Neuronal stem cell (in vitro differentiated cells): ENCODE measurements around the gene CSNK1E.
A peak's percentile ranks its signal among the peaks of the same experiment; 100 is the strongest.

Source experiments
- DNase-seq: peaks from one replicate; pipeline ENCODE4 v3.0.0-alpha.2; 2013; ENCODE audit warnings: low spot score
- H2AFZ ChIP-seq: one replicate; pipeline ENCODE4 v1.6.1; 2013; ENCODE audit warnings: mild to moderate bottlenecking, low read length, inconsistent platforms
- H2AK5ac ChIP-seq: 2 replicates; pipeline ENCODE4 v1.6.1; 2013; ENCODE audit warnings: low read depth, mild to moderate bottlenecking, inconsistent platforms, low read length, moderate library complexity, mixed read lengths
- H2BK120ac ChIP-seq: 2 replicates; pipeline ENCODE4 v1.6.1; 2013; ENCODE audit warnings: low read depth, mild to moderate bottlenecking, inconsistent platforms, low read length, moderate library complexity, mixed read lengths
- H2BK12ac ChIP-seq: one replicate; pipeline ENCODE4 v1.6.1; 2013; ENCODE audit warnings: low read length, inconsistent platforms
- H2BK15ac ChIP-seq: 2 replicates; pipeline ENCODE4 v1.6.1; 2013; ENCODE audit warnings: mild to moderate bottlenecking, low read length, inconsistent platforms, mixed read lengths
- H2BK5ac ChIP-seq: one replicate; pipeline ENCODE4 v1.6.1; 2013; ENCODE audit warnings: inconsistent platforms, mild to moderate bottlenecking, low read length, moderate library complexity
- H3K14ac ChIP-seq: one replicate; pipeline ENCODE4 v1.6.1; 2013; ENCODE audit warnings: low read length, inconsistent platforms
- H3K18ac ChIP-seq: 2 replicates; pipeline ENCODE4 v1.6.1; 2013; ENCODE audit warnings: low read length, inconsistent platforms
- H3K23ac ChIP-seq: 2 replicates; pipeline ENCODE4 v1.6.1; 2013; ENCODE audit warnings: low read depth, mild to moderate bottlenecking, mixed read lengths, low read length, inconsistent platforms; ENCODE audit not compliant: poor library complexity
- H3K27ac ChIP-seq: replicated peaks from 3 replicates; pipeline ENCODE4 v1.5.1; 2013; ENCODE audit warnings: low read length, inconsistent platforms
- H3K27me3 ChIP-seq, 3 experiments: 2 replicates each; pipeline ENCODE4 v1.6.1; 2013; ENCODE audit warnings: low read length in 3 of 3, mild to moderate bottlenecking in 2 of 3, inconsistent platforms in 1 of 3, low read depth in 1 of 3, mixed read lengths in 1 of 3, moderate library complexity in 1 of 3; ENCODE audit not compliant: control insufficient read depth in 3 of 3, insufficient read depth in 3 of 3
- H3K36me3 ChIP-seq, 2 donors: replicated peaks in 1 of 2; 2 replicates each; pipeline ENCODE4 v1.6.1; 2013; ENCODE audit warnings: low read length in 2 of 2; ENCODE audit not compliant: control insufficient read depth in 2 of 2, insufficient read depth in 2 of 2
- H3K4ac ChIP-seq: 2 replicates; pipeline ENCODE4 v1.6.1; 2013; ENCODE audit warnings: inconsistent platforms, mild to moderate bottlenecking, low read length, moderate library complexity
- H3K4me1 ChIP-seq, 2 donors: 1 replicate in 1 of 2; 2 replicates in 1 of 2; pipeline ENCODE4 v1.6.1; 2013; ENCODE audit warnings: low read length in 2 of 2, low read depth in 1 of 2; ENCODE audit not compliant: control insufficient read depth in 2 of 2, insufficient read depth in 1 of 2
- H3K4me2 ChIP-seq: one replicate; pipeline ENCODE4 v1.6.1; 2013; ENCODE audit warnings: mild to moderate bottlenecking, low read length, inconsistent platforms; ENCODE audit not compliant: insufficient read depth, poor library complexity, severe bottlenecking
- H3K4me3 ChIP-seq, 2 donors: 2 replicates each; pipeline ENCODE4 v1.5.1; 2013; ENCODE audit warnings: low read length in 2 of 2, mild to moderate bottlenecking in 2 of 2, inconsistent platforms in 1 of 2, moderate library complexity in 1 of 2
- H3K79me1 ChIP-seq: one replicate; pipeline ENCODE4 v1.6.1; 2013; ENCODE audit warnings: low read depth, mild to moderate bottlenecking, inconsistent platforms, low read length, moderate library complexity
- H3K9ac ChIP-seq: one replicate; pipeline ENCODE4 v1.6.1; 2013; ENCODE audit warnings: mild to moderate bottlenecking, low read depth, low read length, inconsistent platforms; ENCODE audit not compliant: poor library complexity
- H3K9me3 ChIP-seq, 2 donors: replicated peaks in 1 of 2; 2 replicates each; pipeline versions ENCODE3 to v1.6.1; 2013; ENCODE audit warnings: low read length in 2 of 2, mild to moderate bottlenecking in 2 of 2, inconsistent platforms in 1 of 2, low read depth in 1 of 2, mixed read lengths in 1 of 2, moderate library complexity in 1 of 2; ENCODE audit not compliant: control insufficient read depth in 2 of 2, insufficient read depth in 1 of 2
- H4K8ac ChIP-seq: one replicate; pipeline ENCODE4 v1.6.1; 2013; ENCODE audit warnings: low read depth, mild to moderate bottlenecking, inconsistent platforms, low read length, moderate library complexity
- H4K91ac ChIP-seq: one replicate; pipeline ENCODE4 v1.6.1; 2013; ENCODE audit warnings: low read length, low read depth, mild to moderate bottlenecking, inconsistent platforms; ENCODE audit not compliant: poor library complexity
- WGBS, 2 donors: extraction: QIAGEN DNeasy Blood & Tissue Kit; methylation state at CpG; one replicate each; pipeline ENCODE4 v1.1.7; 2013; ENCODE audit warnings: missing lambda C conversion rate in 2 of 2, mixed read lengths in 1 of 2; ENCODE audit not compliant: insufficient read length in 2 of 2, insufficient replicate concordance in 1 of 2; ENCODE audit errors: extremely low coverage in 2 of 2; 5-methylcytosine and 5-hydroxymethylcytosine counted together

Gene CSNK1E

GRCh38 chr22:38273135-38273826 lies 44.0 kb downstream of the CSNK1E start:
- Histone ChIP-seq H4K8ac (no peak overlapping the region), H3K9me3 (no peaks in the 10 kb centered on the region), H2BK5ac (no peak overlapping the region), H3K23ac (no peak overlapping the region), H3K9ac (no peak overlapping the region), H3K4me1 (peaks cover 15% of the 10 kb centered on the region in 2 donors), H3K79me1 (peaks cover 22% of the 10 kb centered on the region), H4K91ac (no peak overlapping the region), H3K4ac (no peak overlapping the region), H2AFZ (peak overlapping the region; percentile 87), H2BK12ac (no peak overlapping the region), H3K36me3 (peaks cover 3 to 5% of the 10 kb centered on the region in 2 donors), H2BK120ac (no peak overlapping the region), H2BK15ac (peak overlapping the region; percentile 3), H2AK5ac (peak overlapping the region; percentile 16), H3K27me3 (no peaks in the 10 kb centered on the region), H3K27ac (peak overlapping the region; percentile 33), H3K18ac (peak overlapping the region; percentile 91), H3K4me2 (peak overlapping the region; percentile 60), H3K4me3 (peak overlapping the region; percentile 73 to 78), H3K14ac (no peak overlapping the region)
- no peak for DNase-seq
- WGBS, 2 donors: no CpG with 5 or more reads among the region's 26 CpGs

GRCh38 chr22:38272373-38273134 lies 44.7 kb downstream of the CSNK1E start, which contains the start of gene TMEM184B:
Gene TMEM184B (minus strand): TSS chr22:38273010. CDS start chr22:38247961, 25,049 bp downstream.
- H2AK5ac ChIP-seq: peak within 1 kb of the TSS; percentile 93
- H4K91ac ChIP-seq: no peak within 1 kb of the TSS
- no peak within 1 kb of the TSS for H3K4ac ChIP-seq
- H2BK15ac ChIP-seq: peak within 1 kb of the TSS; percentile 12
- H2AFZ ChIP-seq: peak within 1 kb of the TSS; percentile 87
- H3K27me3 ChIP-seq: no peaks in the 10 kb centered on the region
- peak within 1 kb of the TSS; percentile 80 for H3K23ac ChIP-seq
- peaks cover 15% of the 10 kb centered on the region in 2 donors for H3K4me1 ChIP-seq
- H3K9me3 ChIP-seq: no peaks in the 10 kb centered on the region
- H3K9ac ChIP-seq: peak within 1 kb of the TSS; percentile 95
- no CpG with 5 or more reads among the region's 97 CpGs for WGBS, 2 donors
- H2BK120ac ChIP-seq: peak within 1 kb of the TSS; percentile 87
- peaks cover 3 to 5% of the 10 kb centered on the region in 2 donors for H3K36me3 ChIP-seq
- peak within 1 kb of the TSS; percentile 95 for H3K14ac ChIP-seq
- H3K4me2 ChIP-seq: peak within 1 kb of the TSS; percentile 87
- H3K18ac ChIP-seq: peak within 1 kb of the TSS; percentile 97
- H3K79me1 ChIP-seq: peaks cover 25% of the 10 kb centered on the region
- peak within 1 kb of the TSS; percentile 78 to 98 for H3K4me3 ChIP-seq
- no peak within 1 kb of the TSS for H2BK12ac ChIP-seq
- peak; percentile 82 for DNase-seq
- H2BK5ac ChIP-seq: peak within 1 kb of the TSS; percentile 90
- no peak within 1 kb of the TSS for H4K8ac ChIP-seq
- peak within 1 kb of the TSS; percentile 33 for H3K27ac ChIP-seq

GRCh38 chr22:38271927-38272372 lies 45.3 kb downstream of the CSNK1E start:
- Histone ChIP-seq H4K8ac (no peak overlapping the region), H3K4me2 (peak overlapping the region; percentile 87), H3K27ac (no peak overlapping the region), H3K4me3 (peak overlapping the region; percentile 78 to 98), H2BK15ac (peak overlapping the region; percentile 12), H2AFZ (peak overlapping the region; percentile 87), H3K9me3 (no peaks in the 10 kb centered on the region), H3K79me1 (peaks cover 25% of the 10 kb centered on the region), H2BK120ac (no peak overlapping the region), H3K23ac (peak overlapping the region; percentile 80), H3K27me3 (no peaks in the 10 kb centered on the region), H3K4ac (no peak overlapping the region), H3K9ac (peak overlapping the region; percentile 95), H3K36me3 (peaks cover 3 to 5% of the 10 kb centered on the region in 2 donors), H2AK5ac (peak overlapping the region; percentile 93), H3K18ac (peak overlapping the region; percentile 97), H2BK12ac (no peak overlapping the region), H4K91ac (no peak overlapping the region), H2BK5ac (peak overlapping the region; percentile 90), H3K4me1 (peaks cover 15% of the 10 kb centered on the region in 2 donors), H3K14ac (peak overlapping the region; percentile 95)
- DNase-seq: no peak
- WGBS, 2 donors: no CpG with 5 or more reads among the region's 7 CpGs

- peaks cover 15% of the 10 kb centered on the region in 2 donors for H3K4me1 ChIP-seq
- H2BK120ac ChIP-seq: no peak overlapping the region
- no peak overlapping the region for H4K91ac ChIP-seq
- H2AFZ ChIP-seq: no peak overlapping the region
- no peaks in the 10 kb centered on the region for H3K27me3 ChIP-seq
- peaks cover 3 to 5% of the 10 kb centered on the region in 2 donors for H3K36me3 ChIP-seq
- no peak overlapping the region for H3K9ac ChIP-seq
- H4K8ac ChIP-seq: no peak overlapping the region
- DNase-seq: no peak
- H3K18ac ChIP-seq: no peak overlapping the region
- no peak overlapping the region for H3K27ac ChIP-seq
- no peak overlapping the region for H2BK5ac ChIP-seq
- no CpG with 5 or more reads among the region's 7 CpGs for WGBS, 2 donors
- H3K4me3 ChIP-seq: peak overlapping the region in 1 of 2 donors; percentile 78
- no peak overlapping the region for H2BK12ac ChIP-seq
- H3K9me3 ChIP-seq: no peaks in the 10 kb centered on the region
- no peak overlapping the region for H3K4ac ChIP-seq
- H3K23ac ChIP-seq: no peak overlapping the region
- no peak overlapping the region for H2BK15ac ChIP-seq
- H3K14ac ChIP-seq: no peak overlapping the region
- no peak overlapping the region for H2AK5ac ChIP-seq
- H3K79me1 ChIP-seq: peaks cover 25% of the 10 kb centered on the region
- H3K4me2 ChIP-seq: no peak overlapping the region
These were observed 46.1 kb downstream of the CSNK1E start for GRCh38 chr22:38271101-38271500.
